HG02763 (cell line): ENCODE data around the gene RINL.

ENCODE experiments used
- ATAC-seq: cut with Tn5 transposase; IDR thresholded peaks from one replicate; pipeline ENCODE4 v1.9.1; 2021; ENCODE audit warnings: mild to moderate bottlenecking, moderate library complexity; ENCODE audit not compliant: unreplicated experiment

Gene RINL

GRCh38 chr19:38877781-38878574 lies at the start of gene RINL:
TSS of gene RINL (minus strand) at chr19:38878275. CDS start at chr19:38876742, 1,533 bp downstream.
- ATAC-seq: peak; percentile 57

- no peak for ATAC-seq
Measured at GRCh38 chr19:38924388-38924787, 46.3 kb upstream of the RINL start.

DNA sequence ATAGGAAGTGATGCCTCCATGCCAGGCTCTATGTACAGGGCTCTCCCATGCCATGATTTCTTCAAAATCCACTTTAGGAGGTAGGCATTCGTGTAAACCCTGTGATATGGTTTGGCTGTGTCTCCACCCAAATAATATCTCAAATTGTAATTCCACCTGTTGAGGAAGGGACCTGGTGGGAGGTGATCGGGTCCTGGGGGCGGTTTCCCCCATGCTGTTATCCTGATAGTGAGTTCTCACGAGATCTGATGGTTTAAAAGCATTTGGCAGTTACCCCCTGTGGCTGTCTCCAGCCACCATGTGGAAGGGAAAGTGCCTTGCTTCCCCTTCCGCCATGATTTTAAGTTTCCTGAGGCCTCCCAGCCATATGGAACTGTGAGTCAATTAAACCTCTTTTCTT lies 44.4 kb upstream of the RINL start:
- ATAC-seq: no peak

GRCh38 chr19:38921420-38922274 lies 43.6 kb upstream of the RINL start:
- no peak for ATAC-seq

DNA sequence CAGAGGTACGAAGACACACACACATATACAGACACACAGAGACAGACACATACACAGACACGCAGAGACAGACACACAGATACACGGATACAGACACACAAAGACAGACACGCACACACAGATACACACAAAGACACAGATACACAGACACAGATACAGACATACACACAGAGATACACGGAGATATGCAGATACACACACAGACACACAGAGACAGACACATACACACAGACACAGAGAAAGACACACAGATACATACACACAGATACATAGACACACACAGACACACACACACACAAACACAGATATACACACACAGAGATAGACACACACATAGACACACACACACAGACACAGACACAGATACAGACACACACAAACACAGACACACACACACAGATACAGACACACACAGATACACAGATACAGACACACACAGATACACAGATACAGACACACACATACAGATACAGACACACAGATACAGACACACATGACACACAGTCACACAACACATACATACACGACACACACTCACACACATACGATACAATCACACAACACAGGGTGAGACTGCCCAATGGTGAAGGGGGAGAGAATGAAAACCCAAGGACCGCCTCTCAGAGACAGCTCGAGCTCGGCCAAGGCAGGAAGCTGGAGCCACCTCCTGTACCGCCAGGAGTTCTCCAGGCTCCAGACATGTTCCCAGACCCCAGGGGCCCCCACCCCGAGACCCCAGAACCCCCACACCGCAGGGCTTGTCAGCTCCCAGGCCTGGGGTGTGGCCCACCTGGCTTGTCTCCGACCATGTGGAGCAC lies 42.7 kb upstream of the RINL start:
- no peak for ATAC-seq

DNA sequence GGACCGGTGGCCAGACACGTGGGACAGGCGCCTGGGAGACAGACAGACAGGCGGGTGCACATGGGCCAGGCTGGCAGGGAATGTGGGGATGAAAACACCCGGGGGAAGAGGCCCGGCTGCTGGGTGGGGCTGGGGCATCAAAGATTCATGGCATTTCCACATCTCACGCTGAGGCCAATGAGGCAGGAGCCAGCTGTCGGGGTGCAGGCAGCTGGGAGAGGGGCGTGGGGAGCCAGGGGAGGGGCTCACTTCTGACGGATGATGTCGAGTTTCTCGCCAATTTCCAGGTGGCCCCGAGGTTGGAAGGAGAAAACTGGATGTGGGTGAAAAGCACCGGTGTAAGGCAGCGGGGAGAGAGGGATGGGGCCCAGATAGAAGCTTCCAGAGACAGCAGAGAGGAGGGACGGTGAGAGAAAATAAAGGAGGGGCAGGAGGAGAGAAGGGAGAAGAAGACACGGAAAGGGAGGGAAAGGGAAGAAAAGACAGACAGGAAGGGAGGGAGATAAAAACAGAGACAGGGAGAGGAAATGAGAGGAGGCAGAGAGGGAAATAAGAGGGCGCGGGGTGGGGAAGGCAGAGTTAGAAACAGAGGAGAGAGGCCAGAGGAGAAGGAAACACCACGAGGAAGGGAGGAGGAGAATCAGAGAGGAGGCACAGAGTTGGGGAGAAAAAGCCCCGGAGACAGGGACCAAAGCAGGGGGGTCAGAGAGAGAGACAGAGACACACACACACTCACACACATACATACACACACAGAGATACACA lies 41.9 kb upstream of the RINL start:
- ATAC-seq: no peak

GRCh38 chr19:38918526-38918925 lies 40.5 kb upstream of the RINL start:
- ATAC-seq: no peak

DNA sequence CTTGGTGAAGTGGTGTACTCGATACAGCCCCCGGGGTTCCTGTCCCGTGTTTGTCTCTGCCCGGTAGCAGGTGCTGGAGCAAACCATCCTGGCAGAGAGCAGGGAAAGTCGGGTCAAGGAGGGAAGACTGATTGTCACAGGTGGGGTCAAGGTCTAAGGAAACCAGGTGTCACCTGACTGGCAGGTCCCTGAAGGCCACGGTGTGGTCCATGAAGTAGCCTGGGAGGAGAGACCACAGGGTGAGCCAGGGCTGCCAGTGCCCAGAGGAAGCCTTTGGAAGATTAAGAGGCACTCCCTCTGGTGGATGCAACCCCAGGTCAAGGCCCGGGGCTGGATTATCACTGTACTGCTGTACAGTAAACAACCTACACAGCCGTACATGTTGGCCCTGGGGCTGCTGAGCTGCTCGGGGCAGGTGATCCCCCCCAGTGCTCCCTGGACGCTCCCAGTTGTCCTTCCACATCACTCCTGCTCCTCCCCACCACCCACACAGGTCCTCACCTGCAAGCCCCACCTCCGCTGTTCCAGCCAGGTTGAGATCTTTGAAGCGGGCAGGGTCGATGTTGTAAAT lies 39.9 kb upstream of the RINL start:
- no peak for ATAC-seq

DNA sequence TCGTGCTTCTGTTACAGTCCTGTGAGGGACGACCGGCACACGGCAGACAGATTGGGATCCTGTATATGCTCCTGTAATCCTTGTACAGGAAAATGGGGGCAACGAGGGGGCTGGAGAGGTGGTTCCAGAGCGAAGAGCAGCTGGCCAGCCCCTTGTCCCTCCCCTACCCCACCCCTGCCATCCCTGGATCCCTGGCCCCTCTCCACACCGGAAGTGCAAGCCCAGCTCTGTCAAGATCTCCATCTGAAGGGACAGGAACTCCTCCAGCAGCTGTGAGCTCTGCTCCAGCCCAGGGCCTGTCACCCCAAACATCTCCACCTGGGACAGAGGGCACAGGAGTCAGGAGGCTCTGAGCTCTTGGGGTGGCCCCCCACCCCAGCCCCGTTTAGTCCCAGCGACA lies 39.4 kb upstream of the RINL start:
- no peak for ATAC-seq

GRCh38 chr19:38915329-38916321 lies 37.5 kb upstream of the RINL start:
- ATAC-seq: no peak

DNA sequence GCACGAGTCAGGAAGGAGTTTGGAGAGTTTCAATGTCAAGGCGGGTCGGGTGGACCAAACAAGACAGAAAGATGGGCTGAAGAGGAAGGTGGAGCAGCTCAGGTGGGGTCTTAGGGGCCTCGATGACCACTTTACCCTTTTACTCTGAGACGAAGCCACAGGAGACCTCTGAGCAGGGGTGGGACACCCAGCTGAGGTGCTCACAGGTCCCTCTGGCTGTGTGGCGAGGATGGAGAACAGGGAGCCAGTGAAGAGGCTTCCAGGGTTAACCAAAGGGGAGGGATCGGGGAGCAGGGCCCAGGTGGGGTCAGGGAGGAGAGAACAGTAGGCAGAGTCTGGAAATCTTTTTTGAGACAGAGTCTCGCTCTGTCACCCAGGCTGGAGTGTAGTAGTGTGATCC lies 35.9 kb upstream of the RINL start:
- ATAC-seq: no peak

DNA sequence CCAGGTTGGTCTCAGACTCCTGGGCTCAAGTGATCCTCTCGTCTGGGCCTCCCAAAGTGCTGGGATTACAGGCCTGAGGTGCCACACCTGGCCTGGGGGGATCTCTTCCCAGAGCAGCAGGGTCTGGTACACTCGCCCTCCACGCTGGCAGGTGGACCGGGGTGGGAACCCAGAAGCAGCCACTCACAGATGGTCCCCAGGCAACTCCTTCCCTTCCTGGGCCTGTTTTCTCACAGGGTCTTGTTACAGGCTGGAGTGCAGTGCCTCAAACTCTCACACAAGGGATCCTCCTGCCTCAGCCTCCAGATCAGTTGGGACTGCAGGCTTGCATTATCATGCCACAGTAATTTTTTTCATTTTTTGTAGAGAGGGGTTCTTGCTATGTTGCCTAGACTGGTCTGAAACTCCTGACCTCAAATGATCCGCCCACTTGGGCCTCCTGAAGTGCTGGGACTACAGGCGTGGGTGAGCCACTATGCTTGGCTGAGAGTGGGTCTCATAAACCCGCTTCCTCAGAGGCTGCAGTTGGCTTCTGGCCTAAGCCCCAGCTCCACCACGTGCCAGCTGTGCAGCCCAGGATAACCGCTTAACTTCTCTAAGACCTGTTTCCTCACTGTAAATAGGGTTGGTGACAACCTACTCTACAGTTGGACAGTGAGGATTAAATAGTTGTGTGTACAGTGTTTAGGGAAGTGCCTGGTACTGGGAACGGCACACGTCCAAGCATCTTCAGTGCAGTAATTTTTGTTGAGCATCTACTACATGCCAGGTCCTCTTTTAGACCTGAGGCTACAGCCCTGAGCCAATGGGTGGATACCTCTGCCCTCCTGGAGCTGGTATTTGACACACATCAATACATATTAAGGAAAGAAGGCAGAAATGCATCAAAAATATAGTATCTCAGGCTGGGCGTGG lies 34.8 kb upstream of the RINL start:
- ATAC-seq: no peak

DNA sequence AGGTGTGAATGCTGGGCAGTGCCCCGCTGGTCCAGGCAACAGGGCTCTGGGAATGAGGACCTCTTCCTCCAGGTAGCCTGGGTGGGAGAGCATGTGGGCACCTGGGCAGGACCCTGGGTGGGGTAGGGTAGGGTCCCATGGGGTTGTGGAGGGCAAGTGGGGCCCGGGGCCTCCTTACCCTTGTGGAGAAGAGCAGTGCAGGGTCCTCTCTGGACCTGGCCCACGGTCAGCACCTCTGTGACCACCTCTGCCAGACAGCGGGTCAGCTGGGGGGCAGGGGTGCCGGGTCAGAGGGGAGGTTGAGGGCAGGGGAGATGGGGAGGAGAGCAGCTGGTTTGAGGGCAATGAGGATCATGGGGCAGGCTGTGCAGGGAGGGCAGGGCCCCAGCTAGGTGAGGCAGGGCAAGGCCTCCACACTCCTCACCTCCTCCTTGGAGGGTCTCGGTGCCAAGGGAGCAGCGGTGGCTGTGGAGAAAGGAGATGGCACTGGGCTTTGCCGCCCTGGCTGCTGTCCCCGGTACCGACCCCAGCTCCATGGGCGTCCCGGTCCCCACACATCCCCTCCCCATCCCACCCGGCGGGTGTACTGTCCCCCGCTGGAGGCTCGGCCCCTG lies 33.4 kb upstream of the RINL start:
- ATAC-seq: no peak

DNA sequence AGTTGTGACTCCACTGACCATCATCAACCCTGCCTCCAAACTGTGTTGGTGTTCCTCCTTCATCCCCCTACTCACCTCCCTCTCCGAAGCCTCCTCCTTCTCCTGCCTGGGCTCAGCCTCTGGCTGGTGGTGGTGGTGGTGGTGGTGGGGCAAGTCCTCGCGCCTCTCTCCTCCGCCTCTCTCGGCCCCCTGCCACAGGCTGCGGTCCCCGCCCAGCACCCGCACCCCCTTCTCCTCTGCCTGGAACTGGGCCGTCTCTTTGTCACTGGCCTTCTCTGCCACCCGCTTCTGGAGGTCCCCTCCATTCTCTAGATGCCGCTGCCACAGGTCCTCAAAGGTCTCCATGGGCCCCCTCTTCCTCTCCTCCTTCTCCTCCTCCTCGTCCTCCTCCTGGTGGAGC lies 32.4 kb upstream of the RINL start:
- no peak for ATAC-seq

DNA sequence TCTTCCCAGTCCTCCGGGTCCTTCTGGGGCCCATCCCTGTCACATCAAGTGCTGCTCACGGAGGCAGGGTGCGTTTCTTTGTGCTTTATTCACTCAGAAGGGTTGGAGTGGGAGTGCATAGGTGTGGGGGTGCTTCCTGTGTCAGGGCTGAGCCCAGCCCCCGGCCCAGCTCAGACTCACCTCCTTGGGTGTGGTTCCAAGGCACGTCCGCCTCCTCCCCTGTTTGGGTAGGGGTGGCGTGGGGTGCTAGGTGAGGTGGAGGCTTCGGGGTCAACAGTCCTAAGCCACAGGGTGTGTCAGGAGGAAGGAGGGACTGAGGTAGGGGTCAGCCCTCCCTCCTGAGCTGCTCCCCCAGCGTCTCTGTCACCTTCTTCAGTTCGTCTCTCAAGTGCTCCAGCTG lies 30.8 kb upstream of the RINL start:
- no peak for ATAC-seq

- no peak for ATAC-seq
Measured at GRCh38 chr19:38907670-38908069, 29.6 kb upstream of the RINL start.

DNA sequence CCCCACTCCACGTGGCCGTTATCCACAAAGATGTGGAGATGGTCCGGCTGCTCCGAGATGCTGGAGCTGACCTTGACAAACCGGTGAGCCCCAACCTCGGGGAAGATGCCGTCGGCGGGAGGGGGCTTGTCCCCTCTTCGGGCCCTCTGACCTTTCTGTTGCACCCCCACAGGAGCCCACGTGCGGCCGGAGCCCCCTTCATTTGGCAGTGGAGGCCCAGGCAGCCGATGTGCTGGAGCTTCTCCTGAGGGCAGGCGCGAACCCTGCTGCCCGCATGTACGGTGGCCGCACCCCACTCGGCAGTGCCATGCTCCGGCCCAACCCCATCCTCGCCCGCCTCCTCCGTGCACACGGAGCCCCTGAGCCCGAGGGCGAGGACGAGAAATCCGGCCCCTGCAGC lies 29.2 kb upstream of the RINL start:
- no peak for ATAC-seq

GRCh38 chr19:38905620-38906019 lies 27.5 kb upstream of the RINL start:
- ATAC-seq: no peak
